HG03066 (cell line): ENCODE results near the gene USF1.
A peak's percentile ranks its signal among the peaks of the same experiment; 100 is the strongest.
"Not testable (repeated sequence)": the region's sequence is repeated elsewhere in the genome, so short reads cannot be mapped to it uniquely, and the experiment has no call there.

ENCODE experiments used
- ATAC-seq: cut with Tn5 transposase; IDR thresholded peaks from one replicate; pipeline ENCODE4 v1.9.1; 2021; ENCODE audit warnings: low read depth; ENCODE audit not compliant: unreplicated experiment

Gene USF1

GRCh38 chr1:161020509-161021164 is 25.1 kb downstream of the USF1 start, which contains the start of gene F11R:
Gene F11R, minus strand, starts transcription at chr1:161021152. Its CDS starts 79 bp downstream, at chr1:161021073.
- peak; percentile 45 for ATAC-seq

- no peak for ATAC-seq
Measured at GRCh38 chr1:161019751-161020495, 25.9 kb downstream of the USF1 start.

DNA sequence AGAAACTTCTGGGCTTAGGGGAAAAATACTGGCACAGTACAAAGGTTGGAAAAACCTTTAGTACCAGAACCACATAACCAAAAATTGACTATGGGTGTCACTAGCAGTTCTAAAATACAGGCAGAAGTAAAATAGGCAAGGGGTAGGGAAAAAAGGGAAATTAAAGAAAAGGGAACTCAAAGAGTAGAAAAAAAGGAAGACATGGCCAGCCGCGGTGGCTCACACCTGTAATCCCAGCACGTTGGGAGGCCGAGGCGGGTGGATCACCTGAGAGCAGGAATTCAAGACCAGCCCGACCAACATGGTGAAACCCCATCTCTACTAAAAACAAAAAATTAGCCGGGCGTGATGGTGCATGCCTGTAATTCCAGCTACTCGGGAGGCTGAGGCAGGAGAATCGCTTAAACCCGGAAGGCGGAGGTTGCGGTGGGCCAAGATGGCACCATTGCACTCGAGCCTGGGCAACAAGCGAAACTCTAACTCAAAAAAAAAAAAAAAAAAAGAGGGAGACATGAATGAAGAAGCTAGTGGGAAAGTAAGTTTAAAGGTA is 26.6 kb downstream of the USF1 start:
- not testable (repeated sequence) for ATAC-seq

GRCh38 chr1:161018631-161018930 is 27.2 kb downstream of the USF1 start:
- ATAC-seq: no peak

DNA sequence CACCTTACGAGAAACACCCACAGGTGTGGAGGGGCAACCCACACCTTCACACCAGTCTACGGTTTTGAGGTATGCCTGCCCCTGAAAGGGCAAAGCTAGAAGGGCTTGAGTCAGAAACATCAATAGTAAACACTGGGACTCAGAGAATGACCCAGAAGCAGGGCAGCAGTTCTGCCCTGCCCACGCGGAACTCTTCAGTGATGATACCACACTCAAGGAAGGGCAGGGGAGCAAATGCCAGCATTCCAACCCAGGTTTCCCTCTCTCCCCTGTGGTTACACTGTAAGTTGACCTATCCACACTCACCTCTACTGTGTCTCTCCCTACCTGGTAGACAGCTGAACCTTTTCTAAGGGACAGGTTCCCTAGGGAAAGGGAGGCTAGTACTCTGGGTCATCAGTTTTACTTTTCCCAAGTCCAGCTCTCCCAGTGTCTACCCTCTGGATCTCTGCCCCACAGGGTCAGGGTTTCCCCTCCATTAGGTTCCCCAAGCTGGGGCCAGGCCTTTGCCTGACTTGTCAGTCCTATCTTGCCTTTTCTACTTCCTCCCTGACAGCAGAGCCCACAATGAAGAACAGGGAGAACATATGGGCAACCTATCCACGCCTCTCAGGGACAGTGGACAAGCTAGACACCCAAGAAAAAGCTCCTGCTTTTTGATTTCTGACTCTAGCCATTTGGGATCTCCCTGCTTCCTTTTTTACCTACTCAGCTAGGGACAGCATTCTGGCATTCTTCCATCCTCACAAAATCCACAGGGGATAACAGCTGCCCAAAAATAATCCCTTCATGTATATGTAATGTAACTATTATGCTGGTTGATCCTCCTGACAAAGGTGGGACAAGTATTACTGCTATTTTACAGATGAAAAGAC is 27.8 kb downstream of the USF1 start:
- no peak for ATAC-seq

DNA sequence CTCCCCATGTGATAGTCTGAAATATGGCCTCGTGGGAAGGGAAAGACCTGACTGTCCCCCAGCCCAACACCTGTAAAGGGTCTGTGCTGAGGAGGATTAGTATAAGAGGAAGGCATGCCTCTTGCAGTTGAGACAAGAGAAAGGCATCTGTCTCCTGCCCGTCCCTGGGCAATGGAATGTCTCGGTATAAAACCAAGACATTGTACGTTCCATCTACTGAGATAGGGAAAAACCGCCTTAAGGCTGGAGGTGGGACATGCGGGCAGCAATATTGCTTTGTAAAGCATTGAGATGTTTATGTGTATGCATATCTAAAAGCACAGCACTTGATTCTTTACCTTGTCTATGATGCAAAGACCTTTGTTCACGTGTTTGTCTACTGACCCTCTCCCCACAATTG is 28.6 kb downstream of the USF1 start:
- ATAC-seq: not testable (repeated sequence)

DNA sequence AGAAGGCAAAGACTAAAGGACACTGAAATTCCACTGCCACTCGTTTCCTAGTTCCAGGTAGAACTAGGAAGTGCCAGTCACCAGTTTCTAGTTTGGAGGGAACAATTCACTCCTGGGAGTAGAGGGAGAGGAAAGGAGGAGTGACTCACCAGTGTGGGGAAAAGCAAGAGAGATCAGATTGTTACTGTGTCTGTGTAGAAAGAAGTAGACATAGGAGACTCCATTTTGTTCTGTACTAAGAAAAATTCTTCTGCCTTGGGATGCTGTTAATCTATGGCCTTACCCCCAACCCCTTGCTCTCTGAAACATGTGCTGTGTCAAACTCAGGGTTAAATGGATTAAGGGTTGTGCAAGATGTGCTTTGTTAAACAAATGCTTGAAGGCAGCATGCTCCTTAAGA is 29.1 kb downstream of the USF1 start:
- not testable (repeated sequence) for ATAC-seq

- peak; percentile 93 for ATAC-seq
Measured at GRCh38 chr1:161013488-161014230, 32.1 kb downstream of the USF1 start.

DNA sequence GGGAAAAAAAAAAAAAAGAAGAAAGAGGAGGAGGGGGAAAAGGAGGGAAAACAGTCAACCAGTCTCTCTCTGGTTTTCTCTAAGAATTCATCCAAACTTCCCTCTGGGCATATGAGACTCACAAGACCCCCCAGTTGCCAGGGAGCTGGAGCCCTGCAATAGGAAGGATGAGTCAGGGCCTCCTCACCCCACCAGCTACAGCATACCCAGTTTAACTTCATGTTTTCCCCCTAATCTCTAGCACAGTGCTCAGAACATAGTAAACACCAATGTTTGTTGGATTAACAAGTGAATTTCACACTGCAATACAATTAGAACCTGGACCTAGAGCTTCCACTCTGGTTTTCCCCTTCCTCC is 32.7 kb downstream of the USF1 start:
- no peak for ATAC-seq

GRCh38 chr1:161012420-161012819 is 33.4 kb downstream of the USF1 start:
- ATAC-seq: no peak

DNA sequence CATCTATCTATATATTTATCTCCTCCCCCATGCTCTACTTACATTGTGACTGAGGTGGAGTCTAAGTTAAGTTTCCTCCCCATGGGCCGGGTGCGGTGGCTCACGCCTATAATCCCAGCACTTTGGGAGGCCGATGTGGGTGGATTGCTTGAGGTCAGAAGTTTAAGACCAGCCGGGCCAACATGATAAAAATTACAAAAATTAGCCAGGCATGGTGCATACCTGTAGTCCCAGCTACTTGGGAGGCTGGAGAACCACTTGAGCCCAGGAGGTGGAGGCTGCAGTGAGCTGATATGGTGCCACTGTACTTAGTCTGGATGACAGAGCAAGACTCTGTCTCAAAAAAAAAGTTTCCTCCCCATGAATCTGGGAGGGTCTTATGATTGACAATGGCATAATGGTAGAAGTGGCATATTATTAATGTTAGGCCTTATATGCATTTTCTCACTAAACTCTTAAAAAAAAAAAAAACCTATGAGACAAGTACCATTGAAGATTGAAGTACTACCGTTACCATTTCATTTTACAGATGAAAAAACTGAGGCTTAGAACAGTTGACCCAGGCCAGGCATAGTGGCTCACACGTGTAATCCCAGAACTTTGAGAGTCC is 36.1 kb downstream of the USF1 start:
- no peak for ATAC-seq

GRCh38 chr1:161008869-161009510 is 36.8 kb downstream of the USF1 start:
- ATAC-seq: no peak

DNA sequence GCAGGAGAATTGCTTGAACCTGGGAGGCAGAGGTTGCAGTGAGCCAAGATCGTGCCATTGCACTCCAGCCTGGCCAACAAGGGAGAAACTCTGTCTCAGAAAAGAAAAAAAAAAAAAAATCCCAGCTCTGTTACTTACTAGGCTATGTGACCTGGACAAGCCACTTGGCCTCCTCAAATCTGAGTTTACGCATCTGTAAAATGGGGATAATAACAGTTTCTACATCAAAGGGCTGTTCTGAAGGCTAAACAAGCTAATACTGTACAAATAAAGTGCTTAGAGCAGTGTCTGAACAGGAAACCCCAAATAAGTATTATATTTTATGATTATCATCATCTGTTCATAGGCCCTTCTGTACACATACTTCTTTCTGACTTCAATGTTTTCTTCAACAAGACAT is 38.4 kb downstream of the USF1 start:
- no peak for ATAC-seq

GRCh38 chr1:161006563-161006962 is 39.2 kb downstream of the USF1 start:
- ATAC-seq: no peak

DNA sequence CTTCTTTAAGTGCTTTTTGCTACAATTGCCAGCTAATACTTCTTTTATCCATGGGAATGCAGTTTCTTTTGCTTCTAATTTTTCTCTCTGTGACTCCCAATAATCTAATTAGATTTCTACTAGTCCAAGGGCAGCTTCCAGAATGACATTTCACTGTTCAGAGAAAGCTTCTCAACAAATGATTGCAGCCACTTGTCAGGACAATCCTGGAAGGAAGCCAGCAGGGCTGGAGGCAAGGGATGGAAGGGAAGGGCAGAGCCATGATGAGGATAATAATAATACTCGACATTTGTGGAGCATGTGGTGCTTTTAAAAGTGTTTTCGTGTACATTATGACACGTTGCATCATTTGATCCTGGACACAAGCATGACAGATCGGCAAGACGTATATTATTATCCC is 44.3 kb downstream of the USF1 start:
- ATAC-seq: no peak

DNA sequence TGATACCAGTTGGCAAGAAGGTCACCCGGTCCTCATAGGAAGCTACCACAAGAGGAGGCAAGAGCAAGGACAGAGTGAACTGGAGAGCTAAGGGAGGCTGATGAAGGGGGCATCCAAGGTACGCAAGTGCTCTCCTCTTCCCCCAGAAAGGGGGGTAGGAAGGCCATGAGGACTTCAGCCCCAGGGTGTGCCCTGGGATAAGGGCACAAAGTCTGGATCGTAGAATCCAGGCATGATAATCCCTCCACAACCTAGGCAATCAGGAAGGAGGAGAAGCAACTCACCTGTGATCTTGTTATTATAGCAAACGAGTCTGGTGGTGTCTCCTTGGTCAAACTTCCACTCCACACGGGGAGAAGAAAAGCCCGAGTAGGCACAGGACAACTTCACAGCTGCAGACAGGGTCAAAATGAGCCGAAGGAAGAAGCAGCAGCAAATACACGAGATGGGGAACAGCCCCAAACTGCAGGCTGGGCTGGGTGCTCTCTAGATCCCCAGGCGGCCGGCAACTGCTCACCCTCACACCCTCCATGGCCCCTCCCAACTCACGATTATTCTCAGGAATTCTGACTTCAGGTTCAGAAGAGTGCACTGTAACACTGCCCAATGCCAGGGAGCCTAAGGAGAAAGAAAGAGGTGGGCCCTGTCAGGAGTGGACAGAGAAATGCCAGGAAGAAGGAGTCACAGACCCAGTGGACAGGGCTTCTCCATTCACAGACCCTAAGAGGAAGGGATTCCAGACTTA is 44.9 kb downstream of the USF1 start:
- ATAC-seq: no peak

GRCh38 chr1:160999376-160999775 is 46.4 kb downstream of the USF1 start:
- no peak for ATAC-seq

DNA sequence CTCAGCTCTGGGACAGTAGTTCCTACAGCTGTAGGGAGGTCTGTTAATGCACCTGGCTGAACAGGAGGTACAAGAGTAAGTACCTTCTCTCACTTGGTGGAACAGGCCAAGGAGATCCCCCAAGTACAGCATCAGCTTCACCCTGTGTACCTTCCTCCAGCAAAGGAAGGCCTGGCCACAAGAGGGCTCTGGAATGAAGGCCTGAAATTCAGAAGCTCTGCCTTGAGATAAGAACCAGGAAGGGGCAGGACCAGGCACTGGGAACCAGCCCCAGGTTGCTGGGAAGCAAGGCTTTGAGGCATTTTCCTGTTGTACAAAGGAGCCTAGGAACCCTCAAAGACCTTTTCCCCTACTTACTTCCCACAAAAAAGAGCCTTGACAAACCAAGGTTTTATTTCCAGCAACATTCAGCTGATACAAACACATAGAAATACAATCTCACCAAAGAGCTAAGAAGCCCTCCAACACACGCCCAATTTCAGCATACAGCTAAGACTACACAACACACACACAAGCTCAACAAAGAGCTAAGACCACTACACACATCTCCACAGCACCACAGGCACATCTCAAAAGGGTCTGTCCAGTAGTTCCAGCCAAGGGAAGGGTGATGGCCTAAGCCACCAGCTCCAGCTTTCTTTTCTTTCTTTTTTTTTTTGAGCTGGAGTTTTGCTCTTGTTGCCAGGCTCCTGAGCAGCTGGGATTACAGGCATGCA is 48.3 kb downstream of the USF1 start:
- no peak for ATAC-seq
